Activated CD4-positive, alpha-beta T cell treated with anti-CD3 and anti-CD28 coated beads for 1 hour (primary cell): ENCODE data around the gene DNAH2.

Experiments used
- DNase-seq: peaks from one replicate; pipeline ENCODE4 v3.0.0-alpha.2; 2020

Gene DNAH2

DNA sequence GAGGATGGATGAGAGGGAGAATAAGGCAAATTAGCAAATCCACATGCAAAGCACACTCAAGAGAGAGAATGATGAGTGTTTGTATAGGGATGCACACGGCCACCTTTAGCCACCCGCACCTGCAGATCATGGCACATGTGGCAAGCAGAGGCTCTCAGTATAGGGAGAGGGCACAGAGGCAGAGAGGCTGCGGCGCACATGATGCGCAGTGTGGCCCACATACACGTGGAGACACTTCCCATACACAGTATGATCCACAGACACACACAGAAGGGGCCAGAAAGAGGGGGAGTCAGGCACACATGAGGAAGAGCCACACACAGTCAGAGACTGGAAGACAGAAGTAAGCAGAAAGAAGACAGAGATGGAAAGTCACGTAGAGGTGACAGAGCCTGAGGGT lies 164.5 kb downstream of the DNAH2 start:
- DNase-seq, result no peak

GRCh38 chr17:7882629-7883028 lies 165.1 kb downstream of the DNAH2 start:
- DNase-seq, result no peak
